ENCODE data around the gene CUZD1. TPM values are rescaled to one million over a fixed set of nuclear protein-coding genes. Genes with fewer than 3 reads are reported as not detected.

CUZD1 gene
- total and polyA plus RNA-seq, 9 of the 15 experiments (the other 6 are each of a cell fraction or from before 2014, with no cell fraction given): 0.51 to 1.7 (median 1.1) TPM

GRCh38 chr10:122847782-122848604, 2.3 kb upstream of the CUZD1 start (continued):
- TF ChIP-seq ZNF655 (CRISPR knock-in tag; IDR thresholded peaks at IDR 0.05) (no peak), TCF3 (CRISPR knock-in tag; IDR thresholded peaks at IDR 0.05) (peak; percentile 25; the same call in 1 of the 2 replicates)

- H3K4me2 ChIP-seq (ENCODE audit: insufficient read depth, low read length): no peak overlapping the region
- H3K36me3 ChIP-seq (ENCODE audit: control insufficient read depth, insufficient read depth, low read length): peaks cover 8% of the 10 kb centered on the region; the same call in 2 of the 3 replicates
- in situ Hi-C loops (cut with MboI) (no loop called here), intact Hi-C loops (cut with micrococcal nuclease) (no loop called here)
- no peak overlapping the region for H3K27ac ChIP-seq (ENCODE audit: extremely low read depth, low read depth, low read length)
- H3K9me3 ChIP-seq (replicated peaks; ENCODE audit: control insufficient read depth, insufficient read depth, low read depth, low read length): no peaks in the 10 kb centered on the region
- no peaks in the 10 kb centered on the region for H3K79me2 ChIP-seq (ENCODE audit: control insufficient read depth, insufficient read depth, low read length)
- no peak for DNase-seq (ENCODE audit: extremely low read depth in 1 of 4, low spot score in 3 of 4)
- H3K4me1 ChIP-seq (replicated peaks in 1 of 2; ENCODE audit: control insufficient read depth in 2 of 2, insufficient read depth in 2 of 2, low read length in 2 of 2): no peaks in the 10 kb centered on the region; a peak in 1 of 5 replicates
- POLR2A ChIA-PET: no interaction called here
- FAIRE-seq: no peak
- H3K4me3 ChIP-seq: no peak overlapping the region
- H3K9ac ChIP-seq (ENCODE audit: insufficient read depth in 1 of 2, low read depth in 2 of 2, low read length in 2 of 2): no peak overlapping the region
- H2AFZ ChIP-seq (ENCODE audit: low read depth, low read length): no peak overlapping the region
- H3K9me1 ChIP-seq (ENCODE audit: control insufficient read depth, insufficient read depth, low read length): no peaks in the 10 kb centered on the region
- no TSS peak for BruUV-seq (replicated peaks)
- ATAC-seq: no peak
- 100% methylated on average over 4 of the region's 4 CpGs for WGBS (ENCODE audit: insufficient coverage, low coverage, missing lambda C conversion rate)
- no peaks in the 10 kb centered on the region for H3K27me3 ChIP-seq (ENCODE audit: control insufficient read depth in 2 of 2, insufficient read depth in 2 of 2, low read length in 2 of 2)
- no peaks in the 10 kb centered on the region for H4K20me1 ChIP-seq (replicated peaks; ENCODE audit: control insufficient read depth, insufficient read depth, low read length)
- CTCF ChIA-PET (ENCODE audit: low intra/inter-chr PET ratio): no interaction called here
- TF ChIP-seq ZBTB11 (CRISPR knock-in tag; IDR thresholded peaks at IDR 0.05) (no peak), ZNF12 (CRISPR knock-in tag; IDR thresholded peaks at IDR 0.05) (no peak), MAFK (IDR thresholded peaks at IDR 0.05; ENCODE audit: low read length) (no peak), CHD2 (IDR thresholded peaks at IDR 0.05; ENCODE audit: low read depth, low read length) (no peak), CXXC5 (CRISPR knock-in tag; IDR thresholded peaks at IDR 0.05) (no peak), BACH1 (tag; IDR thresholded peaks at IDR 0.05) (no peak), HMGXB4 (CRISPR knock-in tag; IDR thresholded peaks at IDR 0.05) (no peak), ZNF197 (CRISPR knock-in tag; IDR thresholded peaks at IDR 0.05; ENCODE audit: low read depth) (no peak), HDGF (IDR thresholded peaks at IDR 0.05) (no peak), ZNF124 (CRISPR knock-in tag; IDR thresholded peaks at IDR 0.05) (no peak), ZC3H8 (IDR thresholded peaks at IDR 0.05) (no peak), CBFA2T3 (IDR thresholded peaks at IDR 0.05) (no peak), NRF1 (conservative IDR thresholded peaks at IDR 0.05 in 1 of 2, IDR thresholded peaks at IDR 0.05 in 1 of 2) (no peak), CBX5 (IDR thresholded peaks at IDR 0.05; ENCODE audit: borderline replicate concordance, low read depth) (no peak)
Observed at GRCh38 chr10:122844146-122844545, 1.5 kb downstream of the CUZD1 start.
